GM18858 (cell line): Measurements from ENCODE around the gene MRPL44.
"Not testable (repeated sequence)": the region's sequence is repeated elsewhere in the genome, so short reads cannot be mapped to it uniquely, and the experiment has no call there.

Experiments used
- ATAC-seq: cut with Tn5 transposase; IDR thresholded peaks from one replicate; pipeline ENCODE4 v1.9.1; 2021; ENCODE audit not compliant: unreplicated experiment

MRPL44 gene

GRCh38 chr2:223935459-223936125 lies 21.7 kb upstream of the MRPL44 start:
- ATAC-seq = no peak

- ATAC-seq = no peak
Observed at GRCh38 chr2:223936862-223937326, 20.4 kb upstream of the MRPL44 start.

GRCh38 chr2:223937535-223937934 lies 19.7 kb upstream of the MRPL44 start:
- ATAC-seq = no peak

GRCh38 chr2:223939438-223939837 lies 17.8 kb upstream of the MRPL44 start:
- not testable (repeated sequence) for ATAC-seq

- peak; percentile 60 for ATAC-seq
Observed at GRCh38 chr2:223941579-223942277, 15.5 kb upstream of the MRPL44 start.

- no peak for ATAC-seq
Observed at GRCh38 chr2:223943135-223943534, 14.1 kb upstream of the MRPL44 start.

- no peak for ATAC-seq
Observed at GRCh38 chr2:223943561-223944008, 13.7 kb upstream of the MRPL44 start.

GRCh38 chr2:223944166-223944702 lies 13.0 kb upstream of the MRPL44 start:
- no peak for ATAC-seq

GRCh38 chr2:223944703-223945531 lies 12.3 kb upstream of the MRPL44 start, which contains the start of gene WDFY1:
Gene WDFY1, minus strand, starts transcription at chr2:223945335. Its CDS starts 51 bp downstream, at chr2:223945284.
- ATAC-seq = peak; percentile 63

GRCh38 chr2:223945755-223946154 lies 11.5 kb upstream of the MRPL44 start:
- no peak for ATAC-seq

GRCh38 chr2:223947711-223948205 lies 9.5 kb upstream of the MRPL44 start:
- ATAC-seq = no peak

GRCh38 chr2:223949241-223949840 lies 7.9 kb upstream of the MRPL44 start:
- ATAC-seq = no peak

- ATAC-seq = no peak
Observed at GRCh38 chr2:223950448-223951347, 6.6 kb upstream of the MRPL44 start.

- peak; percentile 42 for ATAC-seq
Observed at GRCh38 chr2:223952280-223952968, 4.8 kb upstream of the MRPL44 start.

GRCh38 chr2:223954401-223954800 lies 2.9 kb upstream of the MRPL44 start:
- ATAC-seq = no peak

GRCh38 chr2:223956300-223956699 lies 963 bp upstream of the MRPL44 start:
- peak; percentile 29 for ATAC-seq

GRCh38 chr2:223959688-223960087 lies 2.4 kb downstream of the MRPL44 start:
- ATAC-seq = no peak

GRCh38 chr2:223967981-223968380 lies 10.7 kb downstream of the MRPL44 start:
- no peak for ATAC-seq

- no peak for ATAC-seq
Observed at GRCh38 chr2:223969315-223969714, 12.1 kb downstream of the MRPL44 start.
